ENCODE measurements around the gene RNU1-4.
"Not testable (repeated sequence)": the region's sequence is repeated elsewhere in the genome, so short reads cannot be mapped to it uniquely, and the experiment has no call there.

RNU1-4 gene

DNA sequence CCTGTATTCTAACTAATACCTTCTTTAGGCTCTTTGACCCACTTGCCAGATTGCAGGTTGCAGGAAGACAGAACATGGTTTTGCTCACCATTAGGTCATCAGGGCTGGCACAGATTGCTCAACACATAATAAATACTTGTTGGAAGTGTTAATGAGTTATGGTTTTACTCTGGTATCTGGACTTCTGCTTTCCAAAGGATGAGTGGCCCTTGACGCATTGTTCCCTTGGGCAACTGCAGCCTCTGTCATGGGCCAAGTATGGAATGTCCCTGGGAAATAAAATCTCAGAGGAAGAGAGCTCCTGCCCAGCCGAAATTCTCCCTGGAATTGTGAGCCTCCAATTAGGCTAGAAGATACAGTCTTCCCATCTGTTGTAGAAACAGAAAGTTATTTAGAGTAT lies 40.7 kb downstream of the RNU1-4 start:
- not testable (repeated sequence) for H3K27me3 ChIP-seq (ENCODE audit: low read depth, low read length); H3K27ac ChIP-seq (ENCODE audit: low read length); H3K79me2 ChIP-seq (ENCODE audit: low read length); H2AFZ ChIP-seq (ENCODE audit: low read depth, low read length); H3K36me3 ChIP-seq (replicated peaks; ENCODE audit: low read depth, low read length); H3K4me1 ChIP-seq (ENCODE audit: low read length); H3K9me3 ChIP-seq (ENCODE audit: insufficient read depth, low read length); H4K20me1 ChIP-seq (ENCODE audit: insufficient read depth, low read length); H3K4me2 ChIP-seq (ENCODE audit: low read length); H3K4me3 ChIP-seq (ENCODE audit: low read length); H3K9ac ChIP-seq (ENCODE audit: low read length)

DNA sequence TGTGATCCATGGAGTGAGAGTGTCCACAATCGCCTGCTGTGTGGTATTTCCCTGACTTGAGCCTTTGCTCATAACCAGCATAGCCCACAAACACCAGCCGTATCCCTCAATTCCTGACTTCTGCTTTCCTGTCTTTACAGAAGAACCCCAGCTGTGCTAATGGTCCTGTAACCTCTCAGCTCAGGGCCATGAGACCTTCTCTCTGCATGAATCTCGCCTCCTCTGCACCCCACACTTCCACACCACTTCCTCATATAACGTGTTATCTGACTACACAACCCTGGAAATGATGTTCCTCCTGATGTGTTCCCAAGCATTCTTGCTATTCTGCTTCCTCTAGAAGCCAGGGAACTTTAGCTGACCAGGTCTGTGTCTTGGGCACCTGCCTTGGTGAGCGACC lies 41.3 kb downstream of the RNU1-4 start:
- not testable (repeated sequence) for H2AFZ ChIP-seq (ENCODE audit: low read depth, low read length); H3K9me3 ChIP-seq (ENCODE audit: insufficient read depth, low read length); H3K27ac ChIP-seq (ENCODE audit: low read length)

GRCh38 chr1:16784955-16785354 lies 44.6 kb downstream of the RNU1-4 start:
- not testable (repeated sequence) for H3K27me3 ChIP-seq (ENCODE audit: low read depth, low read length); H2AFZ ChIP-seq (ENCODE audit: low read depth, low read length); H3K9me3 ChIP-seq (ENCODE audit: insufficient read depth, low read length); H3K4me1 ChIP-seq (ENCODE audit: low read length); H3K4me2 ChIP-seq (ENCODE audit: low read length); H4K20me1 ChIP-seq (ENCODE audit: insufficient read depth, low read length); H3K27ac ChIP-seq (ENCODE audit: low read length); H3K36me3 ChIP-seq (replicated peaks; ENCODE audit: low read depth, low read length); H3K79me2 ChIP-seq (ENCODE audit: low read length); H3K4me3 ChIP-seq (ENCODE audit: low read length); H3K9ac ChIP-seq (ENCODE audit: low read length)

More for the DNA sequence above, 41.3 kb downstream of the RNU1-4 start:
- not testable (repeated sequence) for H3K4me3 ChIP-seq (ENCODE audit: low read length); H3K4me1 ChIP-seq (ENCODE audit: low read length); H3K27me3 ChIP-seq (ENCODE audit: low read depth, low read length); H3K9ac ChIP-seq (ENCODE audit: low read length); H3K36me3 ChIP-seq (replicated peaks; ENCODE audit: low read depth, low read length); H4K20me1 ChIP-seq (ENCODE audit: insufficient read depth, low read length); H3K79me2 ChIP-seq (ENCODE audit: low read length); H3K4me2 ChIP-seq (ENCODE audit: low read length)

DNA sequence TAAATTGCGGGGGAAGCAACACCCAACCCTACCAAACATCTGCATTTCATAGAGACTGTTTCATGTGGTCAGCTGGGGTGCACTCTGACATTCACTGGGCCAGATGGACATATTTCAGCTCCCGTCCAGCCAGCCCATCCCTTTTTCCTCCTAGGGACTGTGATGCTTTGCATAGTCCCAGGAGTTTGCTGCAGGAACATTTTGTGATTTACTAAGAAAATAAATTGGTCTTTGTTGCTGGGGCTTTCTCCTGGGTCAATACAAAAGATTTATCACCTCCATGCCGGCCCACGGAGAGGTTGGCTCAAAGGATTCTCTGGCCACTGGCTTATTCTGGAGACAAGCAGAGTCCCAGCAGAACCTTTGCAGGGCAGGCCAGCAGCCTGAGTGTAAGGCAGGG lies 46.0 kb downstream of the RNU1-4 start:
- H3K36me3 ChIP-seq (replicated peaks; ENCODE audit: low read depth, low read length); H3K4me1 ChIP-seq (ENCODE audit: low read length); H3K4me3 ChIP-seq (ENCODE audit: low read length); H2AFZ ChIP-seq (ENCODE audit: low read depth, low read length); H4K20me1 ChIP-seq (ENCODE audit: insufficient read depth, low read length); H3K9me3 ChIP-seq (ENCODE audit: insufficient read depth, low read length); H3K27ac ChIP-seq (ENCODE audit: low read length); H3K27me3 ChIP-seq (ENCODE audit: low read depth, low read length); H3K4me2 ChIP-seq (ENCODE audit: low read length); H3K79me2 ChIP-seq (ENCODE audit: low read length); H3K9ac ChIP-seq (ENCODE audit: low read length): not testable (repeated sequence)

DNA sequence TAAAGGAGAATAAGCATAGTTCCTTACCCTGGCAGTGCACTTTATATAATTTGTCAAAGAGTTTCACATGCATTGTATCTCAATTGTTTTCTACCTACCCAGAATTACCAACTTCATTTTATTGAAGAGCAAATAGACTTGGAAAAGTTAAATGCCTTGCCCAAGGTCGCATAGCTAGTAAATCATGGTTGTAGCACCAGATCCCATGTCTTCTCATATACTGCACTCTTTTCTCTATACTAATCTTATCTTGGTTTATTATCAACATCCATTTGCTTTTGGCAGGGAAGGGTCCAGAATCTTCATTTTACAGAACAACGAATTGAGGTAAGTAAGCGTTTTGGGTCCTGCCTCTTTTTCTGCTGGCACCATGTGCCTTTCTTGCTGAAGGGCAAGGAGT lies 46.9 kb downstream of the RNU1-4 start:
- not testable (repeated sequence) for H4K20me1 ChIP-seq (ENCODE audit: insufficient read depth, low read length); H3K9me3 ChIP-seq (ENCODE audit: insufficient read depth, low read length); H3K36me3 ChIP-seq (replicated peaks; ENCODE audit: low read depth, low read length); H3K4me1 ChIP-seq (ENCODE audit: low read length); H3K27me3 ChIP-seq (ENCODE audit: low read depth, low read length); H3K27ac ChIP-seq (ENCODE audit: low read length); H3K4me3 ChIP-seq (ENCODE audit: low read length); H3K4me2 ChIP-seq (ENCODE audit: low read length); H2AFZ ChIP-seq (ENCODE audit: low read depth, low read length); H3K79me2 ChIP-seq (ENCODE audit: low read length); H3K9ac ChIP-seq (ENCODE audit: low read length)

- not testable (repeated sequence) for H3K4me3 ChIP-seq (ENCODE audit: low read length); H3K27ac ChIP-seq (ENCODE audit: low read length); H3K9me3 ChIP-seq (ENCODE audit: insufficient read depth, low read length); H3K79me2 ChIP-seq (ENCODE audit: low read length); H3K4me1 ChIP-seq (ENCODE audit: low read length); H3K27me3 ChIP-seq (ENCODE audit: low read depth, low read length); H4K20me1 ChIP-seq (ENCODE audit: insufficient read depth, low read length); H3K4me2 ChIP-seq (ENCODE audit: low read length); H3K36me3 ChIP-seq (replicated peaks; ENCODE audit: low read depth, low read length); H3K9ac ChIP-seq (ENCODE audit: low read length); H2AFZ ChIP-seq (ENCODE audit: low read depth, low read length)
Measured at GRCh38 chr1:16787711-16788110, 47.4 kb downstream of the RNU1-4 start.

All from OCI-LY3 (cell line).